Ishikawa (cell line): ENCODE results near the gene MPPE1.

Experiments
- CEBPB ChIP-seq: IDR thresholded peaks from 2 replicates; pipeline ENCODE4 v1.6.1; 2012
- CREB1 ChIP-seq: IDR thresholded peaks from 2 replicates; pipeline ENCODE4 v1.6.1; 2012; ENCODE audit warnings: low read depth
- EGR1 ChIP-seq: IDR thresholded peaks from 2 replicates; pipeline ENCODE4 v1.6.1; 2012
- EP300 ChIP-seq: IDR thresholded peaks from 2 replicates; pipeline ENCODE4 v1.6.1; 2012; ENCODE audit warnings: borderline replicate concordance
- FOXM1 ChIP-seq: IDR thresholded peaks from 2 replicates; pipeline ENCODE4 v1.6.1; 2012; ENCODE audit warnings: low read depth, borderline replicate concordance
- MAX ChIP-seq: IDR thresholded peaks from 2 replicates; pipeline ENCODE4 v1.6.1; 2012
- NFIC ChIP-seq: IDR thresholded peaks from 2 replicates; pipeline ENCODE4 v1.6.1; 2012
- RAD21 ChIP-seq: IDR thresholded peaks from 2 replicates; pipeline ENCODE4 v1.6.1; 2012; ENCODE audit warnings: low read depth
- REST ChIP-seq: IDR thresholded peaks from 2 replicates; pipeline ENCODE4 v1.6.1; 2012; ENCODE audit warnings: low read depth, mild to moderate bottlenecking
- TAF1 ChIP-seq: IDR thresholded peaks from 2 replicates; pipeline ENCODE4 v1.6.1; 2012; ENCODE audit warnings: low read depth, mild to moderate bottlenecking
- TCF12 ChIP-seq: IDR thresholded peaks from 2 replicates; pipeline ENCODE4 v1.6.1; 2012; ENCODE audit warnings: low read depth
- TEAD4 ChIP-seq: IDR thresholded peaks from 2 replicates; pipeline ENCODE4 v1.6.1; 2012
- YY1 ChIP-seq: IDR thresholded peaks from 2 replicates; pipeline ENCODE4 v1.6.1; 2012; ENCODE audit warnings: low read depth
- ZBTB7A ChIP-seq: IDR thresholded peaks from 2 replicates; pipeline ENCODE4 v1.6.1; 2012; ENCODE audit warnings: low read depth
- TF ChIP-seq, protein P1 (sequence below): IDR thresholded peaks from 2 replicates; pipeline ENCODE4 v1.6.1; 2012

MPPE1 gene

GRCh38 chr18:11844436-11844835 lies 63.7 kb downstream of the MPPE1 start:
- TF ChIP-seq MAX (no peak), TAF1 (no peak), TCF12 (no peak), FOXM1 (no peak), ZBTB7A (no peak), YY1 (no peak), RAD21 (no peak), EGR1 (no peak), REST (no peak)
- TF ChIP-seq, protein P1, sequence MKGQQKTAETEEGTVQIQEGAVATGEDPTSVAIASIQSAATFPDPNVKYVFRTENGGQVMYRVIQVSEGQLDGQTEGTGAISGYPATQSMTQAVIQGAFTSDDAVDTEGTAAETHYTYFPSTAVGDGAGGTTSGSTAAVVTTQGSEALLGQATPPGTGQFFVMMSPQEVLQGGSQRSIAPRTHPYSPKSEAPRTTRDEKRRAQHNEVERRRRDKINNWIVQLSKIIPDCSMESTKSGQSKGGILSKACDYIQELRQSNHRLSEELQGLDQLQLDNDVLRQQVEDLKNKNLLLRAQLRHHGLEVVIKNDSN = no peak

DNA sequence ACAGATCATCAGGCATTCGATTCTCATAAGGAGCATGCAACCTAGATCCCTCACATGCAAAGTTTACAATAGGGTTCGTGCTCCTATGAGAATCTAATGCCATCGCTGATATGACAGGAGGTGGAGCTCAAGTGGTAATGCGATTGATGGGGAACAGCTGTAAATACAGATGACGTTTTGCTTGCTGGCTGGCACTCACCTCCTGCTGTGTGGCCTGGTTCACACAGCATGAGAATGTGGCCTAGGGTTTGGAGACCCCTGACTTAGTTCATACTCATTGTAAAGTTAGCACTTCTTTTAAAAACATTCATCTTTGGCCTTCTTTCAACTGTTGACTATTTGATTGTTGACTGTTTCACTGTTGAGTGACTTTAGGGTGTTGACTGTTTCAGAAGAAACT lies 65.6 kb downstream of the MPPE1 start:
- TF ChIP-seq EGR1 = no peak
- no peak for TF ChIP-seq EP300
- TF ChIP-seq REST = no peak
- TF ChIP-seq TAF1 = no peak
- TF ChIP-seq, protein P1 = no peak
- TF ChIP-seq ZBTB7A = no peak
- TF ChIP-seq TEAD4 = no peak
- no peak for TF ChIP-seq MAX
- TF ChIP-seq YY1 = no peak
- TF ChIP-seq RAD21 = no peak
- no peak for TF ChIP-seq NFIC
- TF ChIP-seq TCF12 = no peak
- TF ChIP-seq CEBPB = no peak
- TF ChIP-seq CREB1 = no peak
- TF ChIP-seq FOXM1 = no peak

DNA sequence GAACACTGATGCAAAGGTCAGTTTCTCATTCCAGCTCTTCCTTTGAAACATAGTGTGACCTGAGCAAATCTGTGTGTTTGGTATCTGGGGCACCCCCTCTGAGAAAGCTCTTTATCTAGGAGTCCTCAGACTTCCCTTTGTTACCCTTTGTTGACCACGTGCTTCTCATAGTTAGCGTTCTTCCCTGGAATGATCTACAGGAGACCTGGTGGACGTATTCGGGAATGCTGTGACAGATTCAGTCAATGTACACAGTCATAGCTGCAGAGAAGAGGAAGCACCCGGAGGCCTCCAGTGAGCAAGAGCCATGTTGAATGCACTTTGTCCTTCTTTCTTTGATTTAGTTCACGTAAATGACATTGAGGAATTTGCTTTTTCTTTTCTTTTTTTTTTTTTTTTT lies 67.6 kb downstream of the MPPE1 start:
- TF ChIP-seq TEAD4 (no peak), YY1 (no peak), TAF1 (no peak), CREB1 (no peak), TCF12 (no peak), CEBPB (no peak), EP300 (no peak), MAX (no peak), FOXM1 (no peak)

DNA sequence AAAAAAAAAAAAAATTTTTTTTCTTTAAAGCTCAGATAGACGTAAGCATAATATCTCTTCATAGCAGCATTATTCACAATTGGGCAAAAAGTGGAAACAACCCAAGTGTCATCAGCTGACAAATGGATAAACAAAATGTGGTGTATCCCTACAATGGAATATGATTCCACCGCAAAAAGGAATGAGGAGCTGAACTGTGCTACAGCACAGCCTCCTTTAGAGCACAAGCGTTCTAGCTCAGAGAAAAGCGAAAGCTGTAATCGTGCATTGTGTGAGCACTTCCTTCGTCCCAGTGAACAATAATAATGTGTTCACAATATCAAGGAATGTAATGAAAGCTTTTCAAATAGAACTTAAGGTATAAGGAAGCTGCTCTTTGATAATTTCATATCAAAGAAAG lies 68.6 kb downstream of the MPPE1 start:
- TF ChIP-seq TAF1 (no peak), EGR1 (no peak), RAD21 (no peak), NFIC (no peak), MAX (no peak), CEBPB (no peak)

DNA sequence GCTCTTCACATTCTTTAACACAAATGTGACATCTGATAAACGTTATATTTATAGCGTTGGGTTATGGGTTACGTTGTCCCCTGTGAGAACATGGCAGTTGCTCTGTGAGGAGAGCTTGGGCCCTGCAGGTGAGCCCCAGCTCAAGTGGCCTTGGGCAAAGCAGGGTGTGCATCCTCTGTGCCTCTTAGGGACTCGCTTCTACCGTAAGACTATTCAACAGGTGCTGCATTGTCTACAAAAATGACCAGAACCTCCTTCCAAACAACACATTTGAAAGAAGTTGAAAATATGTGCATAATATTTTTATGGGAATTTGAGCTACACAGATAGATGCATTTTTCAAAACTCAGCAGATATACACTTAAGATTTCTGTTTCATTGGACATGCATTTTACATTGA lies 73.3 kb downstream of the MPPE1 start:
- no peak for TF ChIP-seq YY1
- TF ChIP-seq NFIC = no peak
- no peak for TF ChIP-seq TAF1
- TF ChIP-seq MAX = no peak
- TF ChIP-seq, protein P1 = no peak
- no peak for TF ChIP-seq TEAD4
- no peak for TF ChIP-seq FOXM1
